Endothelial cell of umbilical vein (primary cell): ENCODE measurements around the gene MTMR3. TPM values are rescaled to one million over a fixed set of nuclear protein-coding genes. Genes with fewer than 3 reads are reported as not detected.

Experiments
- BruUV-seq: library from RNA; stranded (reverse); fragments of 400-500 nt; replicated peaks from 2 replicates; lab custom pipeline; 2021; lab: Mats Ljungman, UMichigan
- CTCF ChIA-PET: fragments of 300-600, 350-600 bp; sonication (Branson Sonifier 250); formaldehyde crosslinking; loops from one replicate; lab custom pipeline; 2021; ENCODE audit warnings: antibody characterized with exemption, inconsistent platforms; lab: Charles Lee
- POLR2A ChIA-PET: fragments of 300-600, 350-600 bp; sonication (Branson Sonifier 250); formaldehyde crosslinking; loops from one replicate; lab custom pipeline; 2021; ENCODE audit warnings: antibody characterized with exemption, inconsistent platforms; lab: Charles Lee
- DNase-seq: peaks from one replicate; pipeline ENCODE4 v3.0.0-alpha.2; 2011; ENCODE audit warnings: low read depth, low spot score
- FAIRE-seq: peaks from 2 replicates; lab custom pipeline; 2011; peaks lifted over from hg19 to GRCh38; lab: Jason Lieb, UNC
- H2AFZ ChIP-seq: 2 replicates; pipeline ENCODE4 v1.6.0; 2012; ENCODE audit warnings: low read depth, low read length, control low read depth, inconsistent platforms
- H3K27ac ChIP-seq: 2 replicates; pipeline ENCODE4 v1.5.1; 2011; ENCODE audit warnings: low read depth, mild to moderate bottlenecking, control low read depth, low read length, moderate library complexity; ENCODE audit not compliant: insufficient read depth
- H3K27me3 ChIP-seq, 2 experiments: 2 replicates each; pipeline versions ENCODE4 v1.6.0 to v1.6.1; 2011; ENCODE audit warnings: low read length in 2 of 2, mixed read lengths in 1 of 2; ENCODE audit not compliant: control insufficient read depth in 2 of 2, insufficient read depth in 2 of 2
- H3K36me3 ChIP-seq, 2 experiments: 2 replicates in 1 of 2; 3 replicates in 1 of 2; pipeline ENCODE4 v1.5.1; 2011; ENCODE audit warnings: low read length in 2 of 2, mild to moderate bottlenecking in 1 of 2, moderate library complexity in 1 of 2; ENCODE audit not compliant: control insufficient read depth in 2 of 2, insufficient read depth in 2 of 2; ENCODE audit errors: extremely low read depth in 1 of 2
- H3K4me1 ChIP-seq: 3 replicates; pipeline ENCODE4 v1.5.1; 2011; ENCODE audit warnings: mild to moderate bottlenecking, low read length; ENCODE audit not compliant: control insufficient read depth, insufficient read depth; ENCODE audit errors: extremely low read depth
- H3K4me2 ChIP-seq: 2 replicates; pipeline ENCODE4 v1.6.1; 2011; ENCODE audit warnings: low read length, control low read depth, mixed read lengths; ENCODE audit not compliant: insufficient read depth
- H3K4me3 ChIP-seq, 3 experiments: fragments of 200-600 bp in 1 of 3; sonication (generic), shearing (Covaris generic) in 1 of 3; replicated peaks in 1 of 3; 2 replicates each; pipeline ENCODE4 v1.5.1; 2011 to 2016; ENCODE audit warnings: control low read depth in 3 of 3, low read length in 3 of 3, mild to moderate bottlenecking in 2 of 3, inconsistent platforms in 1 of 3, low read depth in 1 of 3, moderate library complexity in 1 of 3; ENCODE audit not compliant: insufficient read depth in 1 of 3
- H3K79me2 ChIP-seq: 2 replicates; pipeline ENCODE4 v1.6.0; 2012; ENCODE audit warnings: low read length, inconsistent platforms; ENCODE audit not compliant: control insufficient read depth, insufficient read depth
- H3K9ac ChIP-seq: replicated peaks from 2 replicates; pipeline ENCODE3; 2011; ENCODE audit warnings: low read length, control low read depth; ENCODE audit not compliant: insufficient read depth; ENCODE audit errors: extremely low read depth
- H3K9me1 ChIP-seq: replicated peaks from 3 replicates; pipeline ENCODE4 v1.6.0; 2011; ENCODE audit warnings: mild to moderate bottlenecking, low read length; ENCODE audit not compliant: control insufficient read depth, insufficient read depth; ENCODE audit errors: extremely low read depth
- H3K9me3 ChIP-seq: replicated peaks from 2 replicates; pipeline ENCODE4 v1.5.1; 2012; ENCODE audit warnings: low read length, inconsistent platforms; ENCODE audit not compliant: control insufficient read depth, insufficient read depth
- H4K20me1 ChIP-seq: replicated peaks from 2 replicates; pipeline ENCODE3; 2011; ENCODE audit warnings: mild to moderate bottlenecking, low read length; ENCODE audit not compliant: control insufficient read depth, insufficient read depth; ENCODE audit errors: extremely low read depth
- EZH2 ChIP-seq: IDR thresholded peaks from 2 replicates; pipeline ENCODE4 v1.6.1; 2012; ENCODE audit warnings: borderline replicate concordance, low read depth, mild to moderate bottlenecking, moderate library complexity, low read length, inconsistent platforms; ENCODE audit not compliant: severe bottlenecking
- FOS ChIP-seq: IDR thresholded peaks from 2 replicates; pipeline ENCODE4 v1.6.1; 2011; ENCODE audit warnings: mild to moderate bottlenecking, low read length, moderate library complexity, borderline replicate concordance; ENCODE audit not compliant: insufficient read depth
- GATA2 ChIP-seq: IDR thresholded peaks from 2 replicates; pipeline ENCODE4 v1.7.0; 2011; ENCODE audit warnings: low read depth, mild to moderate bottlenecking, moderate library complexity, mixed read lengths, low read length; ENCODE audit not compliant: insufficient read length, insufficient read depth
- JUN ChIP-seq: IDR thresholded peaks from 2 replicates; pipeline ENCODE4 v1.6.1; 2011; ENCODE audit warnings: borderline replicate concordance, low read depth; ENCODE audit not compliant: insufficient read length, insufficient read depth
- MYC ChIP-seq: IDR thresholded peaks from one replicate; pipeline ENCODE4 v1.6.1; 2011; ENCODE audit warnings: mild to moderate bottlenecking, low read depth, low read length
- POLR2A ChIP-seq: IDR thresholded peaks from 2 replicates; pipeline ENCODE4 v1.6.1; 2012; ENCODE audit warnings: low read depth, mild to moderate bottlenecking, control low read depth, low read length
- POLR2AphosphoS5 ChIP-seq: IDR thresholded peaks from 2 replicates; pipeline ENCODE4 v1.6.1; 2012; ENCODE audit warnings: low read depth, mild to moderate bottlenecking, control low read depth, low read length, moderate library complexity; ENCODE audit not compliant: insufficient read depth
- dilution Hi-C: fragments of 300-500 bp; cut with MboI; formaldehyde crosslinking; loops from one replicate; pipeline ENCODE4 v1.15.0; 2019; ENCODE audit warnings: low sequenced_read_pairs; ENCODE audit not compliant: extremely low pct_ligation_motif_present
- intact Hi-C: fragments of 100-400 bp; cut with micrococcal nuclease; formaldehyde crosslinking; loops from one replicate; pipeline ENCODE4 v1.10.0; 2022
- polyA plus RNA-seq, 4 experiments: library from polyadenylated mRNA; depleted of rRNA in 3 of 4; stranded (reverse) in 3 of 4; unstranded in 1 of 4; fragments of >200 nt; gene quantifications; 2 replicates each; pipeline versions ENCODE4 v1.2.1 to v1.2.3, GENCODE V29; 2011 to 2012; ENCODE audit warnings: missing spikeins in 1 of 4
- total RNA-seq: library from RNA; stranded (reverse); gene quantifications from 2 replicates; pipeline ENCODE4 v1.2.3, GENCODE V29; 2021
- TF ChIP-seq, protein P1 (sequence below): IDR thresholded peaks from 2 replicates; pipeline ENCODE4 v1.6.1; 2011; ENCODE audit not compliant: insufficient read depth, insufficient read length
- TF ChIP-seq, protein P2 (sequence below), 2 donors: IDR thresholded peaks; 1 replicate in 1 of 2; 2 replicates in 1 of 2; pipeline ENCODE4 v1.5.1; 2011; ENCODE audit warnings: low read length in 2 of 2, mild to moderate bottlenecking in 2 of 2, moderate library complexity in 2 of 2, control low read depth in 1 of 2, inconsistent platforms in 1 of 2, low read depth in 1 of 2; ENCODE audit not compliant: insufficient read depth in 1 of 2; ENCODE audit errors: extremely low read depth in 1 of 2

The MTMR3 gene
- total and polyA plus RNA-seq, 2 donors (not counting 3 experiments of a cell fraction or from before 2014, with no cell fraction given): 30.1 to 36.5 TPM

DNA sequence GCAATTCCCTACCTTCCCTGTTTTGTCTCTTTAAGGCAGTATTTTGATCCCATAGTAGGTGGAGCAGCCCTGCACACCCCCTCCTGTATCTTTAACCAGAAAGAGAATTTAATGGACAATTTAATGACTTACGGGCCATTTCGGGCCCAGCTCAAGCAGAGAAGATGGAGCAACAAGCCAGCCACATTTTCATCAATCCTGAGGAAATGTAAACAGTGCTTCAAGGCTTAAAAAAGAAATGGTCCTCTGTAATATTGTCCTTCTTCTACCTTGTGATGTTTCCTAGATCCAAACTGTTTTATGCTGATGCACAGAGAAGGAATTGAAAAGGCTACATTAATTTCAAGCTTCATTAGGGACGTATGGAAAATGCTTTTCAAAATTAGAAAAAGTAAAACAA is 88.6 kb downstream of the MTMR3 start:
- FAIRE-seq (no peak), DNase-seq (no peak)
- Histone ChIP-seq H3K9me3 (no peaks in the 10 kb centered on the region), H3K9me1 (no peaks in the 10 kb centered on the region), H3K4me3 (no peak overlapping the region), H3K79me2 (no peaks in the 10 kb centered on the region), H4K20me1 (no peaks in the 10 kb centered on the region), H2AFZ (no peak overlapping the region), H3K9ac (no peak overlapping the region), H3K27ac (no peak overlapping the region), H3K27me3 (no peaks in the 10 kb centered on the region), H3K4me2 (no peak overlapping the region), H3K36me3 (no peaks in the 10 kb centered on the region), H3K4me1 (peaks cover 11% of the 10 kb centered on the region)
- dilution Hi-C loops: no loop called here
- POLR2A ChIA-PET: no interaction called here
- intact Hi-C loops: loop anchor here (10.0 kb wide), 1 partner anchor 87 kb away; the partner anchor contains the start of gene MTMR3
- TF ChIP-seq JUN: no peak
- TF ChIP-seq MYC: no peak
- TF ChIP-seq, protein P1, sequence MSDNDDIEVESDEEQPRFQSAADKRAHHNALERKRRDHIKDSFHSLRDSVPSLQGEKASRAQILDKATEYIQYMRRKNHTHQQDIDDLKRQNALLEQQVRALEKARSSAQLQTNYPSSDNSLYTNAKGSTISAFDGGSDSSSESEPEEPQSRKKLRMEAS: no peak
- TF ChIP-seq POLR2A: no peak
- TF ChIP-seq EZH2: no peak
- TF ChIP-seq FOS: no peak
- TF ChIP-seq POLR2AphosphoS5: no peak
- TF ChIP-seq, protein P2, sequence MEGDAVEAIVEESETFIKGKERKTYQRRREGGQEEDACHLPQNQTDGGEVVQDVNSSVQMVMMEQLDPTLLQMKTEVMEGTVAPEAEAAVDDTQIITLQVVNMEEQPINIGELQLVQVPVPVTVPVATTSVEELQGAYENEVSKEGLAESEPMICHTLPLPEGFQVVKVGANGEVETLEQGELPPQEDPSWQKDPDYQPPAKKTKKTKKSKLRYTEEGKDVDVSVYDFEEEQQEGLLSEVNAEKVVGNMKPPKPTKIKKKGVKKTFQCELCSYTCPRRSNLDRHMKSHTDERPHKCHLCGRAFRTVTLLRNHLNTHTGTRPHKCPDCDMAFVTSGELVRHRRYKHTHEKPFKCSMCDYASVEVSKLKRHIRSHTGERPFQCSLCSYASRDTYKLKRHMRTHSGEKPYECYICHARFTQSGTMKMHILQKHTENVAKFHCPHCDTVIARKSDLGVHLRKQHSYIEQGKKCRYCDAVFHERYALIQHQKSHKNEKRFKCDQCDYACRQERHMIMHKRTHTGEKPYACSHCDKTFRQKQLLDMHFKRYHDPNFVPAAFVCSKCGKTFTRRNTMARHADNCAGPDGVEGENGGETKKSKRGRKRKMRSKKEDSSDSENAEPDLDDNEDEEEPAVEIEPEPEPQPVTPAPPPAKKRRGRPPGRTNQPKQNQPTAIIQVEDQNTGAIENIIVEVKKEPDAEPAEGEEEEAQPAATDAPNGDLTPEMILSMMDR (IDR thresholded peaks at IDR 0.05; ENCODE audit: extremely low read depth in 1 of 2, insufficient read depth in 1 of 2, low read depth in 1 of 2, low read length in 2 of 2): no peak
- no peak for TF ChIP-seq GATA2
- CTCF ChIA-PET: no interaction called here
- no TSS peak for BruUV-seq
